ENCODE results near the gene FAM50A. TPM values are rescaled to one million over a fixed set of nuclear protein-coding genes. Genes with fewer than 3 reads are reported as not detected.

FAM50A gene
- total RNA-seq, 1 experiment from 2014 or later = 57.4 TPM

DNA sequence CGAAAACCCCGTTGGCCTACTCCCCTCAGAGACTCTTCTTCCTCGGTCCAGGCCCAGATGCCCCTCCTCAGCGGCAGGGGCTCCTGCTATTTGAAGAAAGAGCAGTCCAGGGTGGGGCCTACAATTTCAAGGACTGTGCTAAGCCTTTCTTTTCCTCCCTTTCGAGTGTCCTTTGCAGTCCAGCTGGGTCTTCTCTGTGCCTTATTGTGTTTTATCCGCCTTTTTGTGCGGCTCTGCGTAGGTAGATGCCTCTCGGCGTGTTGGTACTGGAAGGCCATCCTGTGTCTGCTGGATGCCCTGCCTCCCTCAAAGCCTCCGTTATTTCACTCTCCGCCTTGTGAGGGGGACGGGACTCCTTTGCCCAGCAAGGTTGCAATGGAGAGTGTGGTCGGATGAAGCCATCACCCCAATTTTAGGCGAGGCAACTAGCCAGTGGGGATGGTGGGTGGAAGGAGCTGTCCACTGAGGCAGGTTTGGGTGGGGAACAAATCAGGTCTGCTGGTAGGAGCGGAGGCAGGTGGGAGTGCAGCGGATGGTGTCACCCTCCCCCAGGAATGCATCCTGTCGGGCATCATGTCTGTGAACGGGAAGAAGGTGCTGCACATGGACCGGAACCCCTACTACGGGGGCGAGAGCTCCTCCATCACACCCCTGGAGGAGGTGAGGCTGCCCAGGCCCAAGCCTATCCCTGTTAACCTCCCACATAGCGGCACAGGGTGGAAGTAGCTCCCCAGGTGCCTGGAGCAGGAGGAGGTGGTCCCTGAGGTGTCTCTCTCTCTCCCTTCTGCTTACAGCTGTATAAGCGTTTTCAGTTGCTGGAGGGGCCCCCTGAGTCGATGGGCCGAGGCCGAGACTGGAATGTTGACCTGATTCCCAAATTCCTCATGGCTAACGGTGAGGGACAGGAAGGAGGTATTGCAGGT lies 5.7 kb upstream of the FAM50A start:
- no peak overlapping the region for H2BK120ac ChIP-seq (ENCODE audit: low read depth, low read length, poor library complexity, severe bottlenecking)
- no peak overlapping the region for H2BK20ac ChIP-seq (ENCODE audit: low read depth, low read length, poor library complexity, severe bottlenecking)
- H4K91ac ChIP-seq (ENCODE audit: insufficient read length, low read depth, low read length) = no peak overlapping the region
- H3K18ac ChIP-seq (ENCODE audit: insufficient read length, low read depth, low read length) = no peak overlapping the region
- no peak overlapping the region for H2BK12ac ChIP-seq (ENCODE audit: insufficient read length, low read depth, low read length)
- Mint-ChIP-seq H3K36me3 (ENCODE audit: insufficient read depth in 1 of 3, low read depth in 3 of 3) (peaks cover 28 to 72% (median 64%) of the 10 kb centered on the region in 3 experiments), H3K27ac (peak overlapping the region in 1 of 3 experiments; percentile 48; a peak in 1 of 7 replicates), H3K4me1 (peaks cover 8 to 12% of the 10 kb centered on the region in 2 experiments), H3K27me3 (ENCODE audit: low read depth) (no peaks in the 10 kb centered on the region), H3K9me3 (peaks cover 70 to 87% of the 10 kb centered on the region in 2 experiments), H3K4me3 (peak overlapping the region; percentile 82 to 90)
- peaks cover 41% of the 10 kb centered on the region for H3K9me3 ChIP-seq (ENCODE audit: control insufficient read depth, low read depth, low read length)
- H2AK5ac ChIP-seq (ENCODE audit: insufficient read length, low read length) = no peak overlapping the region
- no peak overlapping the region for H3K23ac ChIP-seq (ENCODE audit: insufficient read length, low read depth, low read length)
- H2AFZ ChIP-seq (ENCODE audit: low read length) = no peak overlapping the region
- H2BK5ac ChIP-seq (ENCODE audit: insufficient read length, low read length) = no peak overlapping the region
- no peaks in the 10 kb centered on the region for H3K79me1 ChIP-seq (ENCODE audit: insufficient read depth, low read depth, low read length, poor library complexity, severe bottlenecking)
- H3K9ac ChIP-seq (ENCODE audit: extremely low read depth, insufficient read length, low read length) = no peak overlapping the region
- H4K5ac ChIP-seq (ENCODE audit: insufficient read length, low read depth, low read length) = no peak overlapping the region
- no CpG with 5 or more reads among the region's 28 CpGs for WGBS (ENCODE audit: extremely low coverage, insufficient read length, low lambda C conversion rate)
- H3K14ac ChIP-seq (ENCODE audit: insufficient read depth, low read length) = no peak overlapping the region
- no peak overlapping the region for H3K4ac ChIP-seq (ENCODE audit: low read depth, low read length)
- TF ChIP-seq, protein P1, sequence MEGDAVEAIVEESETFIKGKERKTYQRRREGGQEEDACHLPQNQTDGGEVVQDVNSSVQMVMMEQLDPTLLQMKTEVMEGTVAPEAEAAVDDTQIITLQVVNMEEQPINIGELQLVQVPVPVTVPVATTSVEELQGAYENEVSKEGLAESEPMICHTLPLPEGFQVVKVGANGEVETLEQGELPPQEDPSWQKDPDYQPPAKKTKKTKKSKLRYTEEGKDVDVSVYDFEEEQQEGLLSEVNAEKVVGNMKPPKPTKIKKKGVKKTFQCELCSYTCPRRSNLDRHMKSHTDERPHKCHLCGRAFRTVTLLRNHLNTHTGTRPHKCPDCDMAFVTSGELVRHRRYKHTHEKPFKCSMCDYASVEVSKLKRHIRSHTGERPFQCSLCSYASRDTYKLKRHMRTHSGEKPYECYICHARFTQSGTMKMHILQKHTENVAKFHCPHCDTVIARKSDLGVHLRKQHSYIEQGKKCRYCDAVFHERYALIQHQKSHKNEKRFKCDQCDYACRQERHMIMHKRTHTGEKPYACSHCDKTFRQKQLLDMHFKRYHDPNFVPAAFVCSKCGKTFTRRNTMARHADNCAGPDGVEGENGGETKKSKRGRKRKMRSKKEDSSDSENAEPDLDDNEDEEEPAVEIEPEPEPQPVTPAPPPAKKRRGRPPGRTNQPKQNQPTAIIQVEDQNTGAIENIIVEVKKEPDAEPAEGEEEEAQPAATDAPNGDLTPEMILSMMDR (conservative IDR thresholded peaks at IDR 0.05) = no peak
- no peaks in the 10 kb centered on the region for H3K27me3 ChIP-seq (ENCODE audit: insufficient read depth, low read length)
- no peak overlapping the region for H3K27ac ChIP-seq (ENCODE audit: insufficient read length, low read depth, low read length)
- H2BK15ac ChIP-seq (ENCODE audit: low read depth, low read length) = no peak overlapping the region
- no peak overlapping the region for H4K8ac ChIP-seq (replicated peaks; ENCODE audit: insufficient read length, low read depth, low read length)
- no peak for DNase-seq
- H3K4me2 ChIP-seq (ENCODE audit: insufficient read depth, insufficient read length, low read length) = peak overlapping the region; percentile 41
- peaks cover 2% of the 10 kb centered on the region; the same call in 1 of the 2 replicates for H3K79me2 ChIP-seq (ENCODE audit: insufficient read depth, low read length)
- H3K23me2 ChIP-seq (ENCODE audit: insufficient read length, low read depth, low read length, poor library complexity, severe bottlenecking) = peaks cover 7% of the 10 kb centered on the region
- no peaks in the 10 kb centered on the region for H4K20me1 ChIP-seq (ENCODE audit: control insufficient read depth, insufficient read depth, insufficient read length)
- H3K56ac ChIP-seq (ENCODE audit: insufficient read length, low read depth, low read length) = no peak overlapping the region
- H3K4me1 ChIP-seq (ENCODE audit: insufficient read depth, low read length) = no peaks in the 10 kb centered on the region
- H3T11ph ChIP-seq (ENCODE audit: low read length) = no peak overlapping the region
